A172 (cell line): Measurements from ENCODE around the gene GABRR3. TPM values are rescaled to one million over a fixed set of nuclear protein-coding genes. Genes with fewer than 3 reads are reported as not detected.
A peak's percentile ranks its signal among the peaks of the same experiment; 100 is the strongest.
"Not testable (repeated sequence)": the region's sequence is repeated elsewhere in the genome, so short reads cannot be mapped to it uniquely, and the experiment has no call there.

Experiments
- DNase-seq: peaks from one replicate; pipeline ENCODE4 v3.0.0-alpha.2; 2015; ENCODE audit warnings: low spot score
- total RNA-seq: library from RNA; depleted of rRNA; stranded (reverse); fragments of >200 nt; shearing (Covaris generic); gene quantifications from 2 replicates; pipeline ENCODE4 v1.2.3, GENCODE V29; 2014

GABRR3 gene
- total RNA-seq, 1 experiment from 2014 or later = not detected

GRCh38 chr3:98021830-98022560 is 13.1 kb downstream of the GABRR3 start:
- DNase-seq = peak; percentile 29

GRCh38 chr3:98020412-98020811 is 14.7 kb downstream of the GABRR3 start:
- no peak for DNase-seq

GRCh38 chr3:98018301-98018700 is 16.8 kb downstream of the GABRR3 start:
- DNase-seq = no peak

GRCh38 chr3:98014268-98014585 is 20.9 kb downstream of the GABRR3 start:
- DNase-seq = no peak

GRCh38 chr3:98013411-98014267 is 21.5 kb downstream of the GABRR3 start:
- DNase-seq = no peak

- no peak for DNase-seq
These were observed 22.1 kb downstream of the GABRR3 start for GRCh38 chr3:98012979-98013378.

- DNase-seq = not testable (repeated sequence)
These were observed 24.1 kb downstream of the GABRR3 start for GRCh38 chr3:98010883-98011449.

- DNase-seq = no peak
These were observed 24.8 kb downstream of the GABRR3 start for GRCh38 chr3:98010194-98010882.

GRCh38 chr3:98008855-98009254 is 26.3 kb downstream of the GABRR3 start:
- no peak for DNase-seq

GRCh38 chr3:98005438-98005837 is 29.7 kb downstream of the GABRR3 start:
- DNase-seq = no peak

- DNase-seq = no peak
These were observed 30.4 kb downstream of the GABRR3 start for GRCh38 chr3:98004721-98005120.

- no peak for DNase-seq
These were observed 31.7 kb downstream of the GABRR3 start for GRCh38 chr3:98003306-98003969.

- DNase-seq = no peak
These were observed 32.4 kb downstream of the GABRR3 start for GRCh38 chr3:98002717-98003116.

- DNase-seq = no peak
These were observed 35.1 kb downstream of the GABRR3 start for GRCh38 chr3:97999994-98000393.

- DNase-seq = no peak
These were observed 36.0 kb downstream of the GABRR3 start for GRCh38 chr3:97999103-97999502.

- no peak for DNase-seq
These were observed 38.1 kb downstream of the GABRR3 start for GRCh38 chr3:97996988-97997387.

GRCh38 chr3:97994328-97994945 is 40.7 kb downstream of the GABRR3 start:
- DNase-seq = no peak

- DNase-seq = no peak
These were observed 41.6 kb downstream of the GABRR3 start for GRCh38 chr3:97993526-97993925.

GRCh38 chr3:97992547-97993173 is 42.5 kb downstream of the GABRR3 start:
- DNase-seq = no peak

GRCh38 chr3:97991293-97991682 is 43.8 kb downstream of the GABRR3 start:
- DNase-seq = no peak
